ENCODE measurements around the gene BLTP2. TPM values are rescaled to one million over a fixed set of nuclear protein-coding genes. Genes with fewer than 3 reads are reported as not detected.

BLTP2 gene
- total RNA-seq, 1 donor, result 170 TPM

GRCh38 chr17:28598799-28599310 lies 46.1 kb downstream of the BLTP2 start, which contains the start of gene SPAG5:
Gene SPAG5 (minus strand): TSS chr17:28599025. CDS start chr17:28598946, 79 bp downstream.
- Histone ChIP-seq H3K4me2 (ENCODE audit: insufficient read depth, low read length) (peak within 1 kb of the TSS; percentile 88), H3K4me3 (ENCODE audit: insufficient read depth, low read length) (peak within 1 kb of the TSS; percentile 84), H4K20me1 (ENCODE audit: insufficient read depth, low read length) (no peaks in the 10 kb centered on the region), H3K9me3 (ENCODE audit: low read depth, low read length) (no peaks in the 10 kb centered on the region), H2AFZ (ENCODE audit: low read length) (peak within 1 kb of the TSS; percentile 94), H3K36me3 (ENCODE audit: insufficient read depth, low read length) (no peaks in the 10 kb centered on the region), H3K4me1 (ENCODE audit: insufficient read depth, low read length) (peaks cover 16% of the 10 kb centered on the region), H3K27me3 (ENCODE audit: insufficient read depth, low read length) (no peaks in the 10 kb centered on the region), H3K27ac (ENCODE audit: low read depth, low read length) (peak within 1 kb of the TSS; percentile 96), H3K79me2 (ENCODE audit: insufficient read depth, low read length) (peaks cover 23% of the 10 kb centered on the region)
- no peak for TF ChIP-seq CTCF (IDR thresholded peaks at IDR 0.05; ENCODE audit: extremely low read depth, low read depth, low read length)
- peak; percentile 99 for DNase-seq (ENCODE audit: insufficient read length, low spot score, missing footprints)

GRCh38 chr17:28598389-28598788 lies 46.6 kb downstream of the BLTP2 start:
- no peak for DNase-seq (ENCODE audit: insufficient read length, low spot score, missing footprints)
- H3K9me3 ChIP-seq (ENCODE audit: low read depth, low read length), result no peaks in the 10 kb centered on the region
- H3K79me2 ChIP-seq (ENCODE audit: insufficient read depth, low read length), result peaks cover 23% of the 10 kb centered on the region
- H3K4me1 ChIP-seq (ENCODE audit: insufficient read depth, low read length), result peaks cover 16% of the 10 kb centered on the region
- no peak for TF ChIP-seq CTCF (IDR thresholded peaks at IDR 0.05; ENCODE audit: extremely low read depth, low read depth, low read length)
- H3K4me2 ChIP-seq (ENCODE audit: insufficient read depth, low read length), result peak overlapping the region; percentile 88
- H3K36me3 ChIP-seq (ENCODE audit: insufficient read depth, low read length), result no peaks in the 10 kb centered on the region
- H2AFZ ChIP-seq (ENCODE audit: low read length), result peak overlapping the region; percentile 94
- H3K27me3 ChIP-seq (ENCODE audit: insufficient read depth, low read length), result no peaks in the 10 kb centered on the region
- no peaks in the 10 kb centered on the region for H4K20me1 ChIP-seq (ENCODE audit: insufficient read depth, low read length)
- peak overlapping the region; percentile 84 for H3K4me3 ChIP-seq (ENCODE audit: insufficient read depth, low read length)
- peak overlapping the region; percentile 96 for H3K27ac ChIP-seq (ENCODE audit: low read depth, low read length)

- peak overlapping the region; percentile 88 for H3K4me2 ChIP-seq (ENCODE audit: insufficient read depth, low read length)
- TF ChIP-seq CTCF (IDR thresholded peaks at IDR 0.05; ENCODE audit: extremely low read depth, low read depth, low read length), result no peak
- H3K4me3 ChIP-seq (ENCODE audit: insufficient read depth, low read length), result peak overlapping the region; percentile 84
- peak overlapping the region; percentile 96 for H3K27ac ChIP-seq (ENCODE audit: low read depth, low read length)
- peaks cover 5% of the 10 kb centered on the region for H3K36me3 ChIP-seq (ENCODE audit: insufficient read depth, low read length)
- peak overlapping the region; percentile 94 for H2AFZ ChIP-seq (ENCODE audit: low read length)
- no peaks in the 10 kb centered on the region for H4K20me1 ChIP-seq (ENCODE audit: insufficient read depth, low read length)
- peaks cover 16% of the 10 kb centered on the region for H3K4me1 ChIP-seq (ENCODE audit: insufficient read depth, low read length)
- no peaks in the 10 kb centered on the region for H3K9me3 ChIP-seq (ENCODE audit: low read depth, low read length)
- DNase-seq (ENCODE audit: insufficient read length, low spot score, missing footprints), result no peak
- no peaks in the 10 kb centered on the region for H3K27me3 ChIP-seq (ENCODE audit: insufficient read depth, low read length)
- H3K79me2 ChIP-seq (ENCODE audit: insufficient read depth, low read length), result peaks cover 27% of the 10 kb centered on the region
These were observed 47.2 kb downstream of the BLTP2 start for GRCh38 chr17:28597606-28598383.

Other genes starting within 250 kb of the BLTP2 start
- 6.8 and 8.0 TPM in 2 replicates for gene SLC46A1, start 238.9 kb downstream of the BLTP2 start, total RNA-seq
- gene SLC13A2, start 171.5 kb downstream of the BLTP2 start, total RNA-seq, result not detected in 2 replicates
- not detected in 2 replicates for gene FOXN1, start 138.8 kb downstream of the BLTP2 start, total RNA-seq
- 23.2 and 25.0 TPM in 2 replicates for gene UNC119, start 92.5 kb downstream of the BLTP2 start, total RNA-seq
- 49.9 and 54.5 TPM in 2 replicates for gene PIGS, start 73.6 kb downstream of the BLTP2 start, total RNA-seq
- gene ALDOC, start 68.3 kb downstream of the BLTP2 start, total RNA-seq, result 9.4 and 17.0 TPM in 2 replicates
- gene SPAG5, start 46.1 kb downstream of the BLTP2 start, total RNA-seq, result 4.3 and 6.2 TPM in 2 replicates
- 4.1 and 4.3 TPM in 2 replicates for gene RSKR, start 31.0 kb downstream of the BLTP2 start, total RNA-seq
- gene SDF2, start 16.7 kb upstream of the BLTP2 start, total RNA-seq, result 37.4 and 40.9 TPM in 2 replicates
- gene SUPT6H, start 17.0 kb upstream of the BLTP2 start, total RNA-seq, result 47.4 and 54.2 TPM in 2 replicates
- 0.36 and 0.88 TPM in 2 replicates for gene PROCA1, start 66.7 kb upstream of the BLTP2 start, total RNA-seq
- gene RAB34, start 72.7 kb upstream of the BLTP2 start, total RNA-seq, result 176 and 186 TPM in 2 replicates
- gene RPL23A, start 74.8 kb upstream of the BLTP2 start, total RNA-seq, result 428 and 494 TPM in 2 replicates
- gene TLCD1, start 81.1 kb upstream of the BLTP2 start, total RNA-seq, result 3.2 and 4.0 TPM in 2 replicates
- 6.2 and 7.2 TPM in 2 replicates for gene NEK8, start 83.6 kb upstream of the BLTP2 start, total RNA-seq
- 36.8 and 47.0 TPM in 2 replicates for gene TRAF4, start 98.9 kb upstream of the BLTP2 start, total RNA-seq
- gene FAM222B, start 197.6 kb upstream of the BLTP2 start, total RNA-seq, result 4.4 and 5.1 TPM in 2 replicates
- 28.9 and 30.4 TPM in 2 replicates for gene ERAL1, start 209.9 kb upstream of the BLTP2 start, total RNA-seq